ENCODE data around the gene PSMG1. TPM values are rescaled to one million over a fixed set of nuclear protein-coding genes. Genes with fewer than 3 reads are reported as not detected.
A peak's percentile ranks its signal among the peaks of the same experiment; 100 is the strongest.

Gene PSMG1
- total RNA-seq, 1 experiment from 2014 or later = 110 TPM

GRCh38 chr21:39175665-39176064 is 7.6 kb downstream of the PSMG1 start:
- Histone ChIP-seq H3K27me3 (ENCODE audit: low read length) (no peaks in the 10 kb centered on the region), H3K9me2 (replicated peaks; ENCODE audit: low read length) (no peaks in the 10 kb centered on the region), H2AFZ (ENCODE audit: low read length) (no peak overlapping the region), H3K36me3 (ENCODE audit: low read depth, low read length) (peaks cover 46% of the 10 kb centered on the region), H3K4me2 (ENCODE audit: low read length) (no peak overlapping the region), H3K9me3 (ENCODE audit: low read length) (no peaks in the 10 kb centered on the region), H3K4me1 (ENCODE audit: insufficient read depth, low read length) (no peaks in the 10 kb centered on the region), H3K27ac (ENCODE audit: low read length) (no peak overlapping the region), H3K4me3 (ENCODE audit: low read length) (no peak overlapping the region), H3K79me2 (ENCODE audit: low read length) (peaks cover 16% of the 10 kb centered on the region), H3K9ac (ENCODE audit: low read length) (no peak overlapping the region), H3F3A (ENCODE audit: low read length, unreplicated experiment) (no peaks in the 10 kb centered on the region), H4K20me1 (ENCODE audit: low read length) (peaks cover 11% of the 10 kb centered on the region)
- ChIA-PET POLR2A (ENCODE audit: unreplicated experiment) (no interaction called here), CTCF (no interaction called here)
- ATAC-seq = no peak
- intact Hi-C loops (cut with micrococcal nuclease) = loop anchor here (1.0 kb wide), 1 partner anchor 670 kb away; no protein-coding TSS in a partner anchor
- TF ChIP-seq CTCF (conservative IDR thresholded peaks at IDR 0.05; ENCODE audit: low read depth, low read length) (no peak), EZH2 (IDR thresholded peaks at IDR 0.05; ENCODE audit: low read length, unreplicated experiment) (no peak), EZH2phosphoT487 (IDR thresholded peaks at IDR 0.05; ENCODE audit: borderline replicate concordance, low read length) (no peak)
- BruUV-seq (replicated peaks) = no TSS peak
- DNase-seq = no peak

GRCh38 chr21:39175154-39175553 is 8.1 kb downstream of the PSMG1 start:
- no peak overlapping the region for H3K27ac ChIP-seq (ENCODE audit: low read length)
- POLR2A ChIA-PET (ENCODE audit: unreplicated experiment) = interaction anchor here (0.5 kb wide), 1 partner anchor 1869 kb away, joined by 3 read pairs; no protein-coding TSS in a partner anchor
- H2AFZ ChIP-seq (ENCODE audit: low read length) = no peak overlapping the region
- intact Hi-C loops (cut with micrococcal nuclease) = loop anchor here (1.0 kb wide), 1 partner anchor 670 kb away; no protein-coding TSS in a partner anchor
- no peak for ATAC-seq
- H3K9me3 ChIP-seq (ENCODE audit: low read length) = no peaks in the 10 kb centered on the region
- no peaks in the 10 kb centered on the region for H3K27me3 ChIP-seq (ENCODE audit: low read length)
- peak; percentile 63 for DNase-seq
- H3K79me2 ChIP-seq (ENCODE audit: low read length) = peaks cover 11% of the 10 kb centered on the region
- H3K4me3 ChIP-seq (ENCODE audit: low read length) = no peak overlapping the region
- H3K9me2 ChIP-seq (replicated peaks; ENCODE audit: low read length) = no peaks in the 10 kb centered on the region
- TF ChIP-seq EZH2 (IDR thresholded peaks at IDR 0.05; ENCODE audit: low read length, unreplicated experiment) (no peak), EZH2phosphoT487 (IDR thresholded peaks at IDR 0.05; ENCODE audit: borderline replicate concordance, low read length) (no peak), CTCF (conservative IDR thresholded peaks at IDR 0.05; ENCODE audit: low read depth, low read length) (peak; percentile 45)
- no TSS peak for BruUV-seq (replicated peaks)
- H3K9ac ChIP-seq (ENCODE audit: low read length) = no peak overlapping the region
- no peaks in the 10 kb centered on the region for H3K4me1 ChIP-seq (ENCODE audit: insufficient read depth, low read length)
- CTCF ChIA-PET = interaction anchor here (0.6 kb wide), 1 partner anchor 1463 kb away, joined by 3 read pairs; no protein-coding TSS in a partner anchor
- no peaks in the 10 kb centered on the region for H3F3A ChIP-seq (ENCODE audit: low read length, unreplicated experiment)
- peaks cover 6% of the 10 kb centered on the region for H4K20me1 ChIP-seq (ENCODE audit: low read length)
- H3K36me3 ChIP-seq (ENCODE audit: low read depth, low read length) = peaks cover 43% of the 10 kb centered on the region
- H3K4me2 ChIP-seq (ENCODE audit: low read length) = no peak overlapping the region
